Fibroblast of the conjunctiva (primary cell): ENCODE data around the gene SLC47A1.
"Not testable (repeated sequence)": the region's sequence is repeated elsewhere in the genome, so short reads cannot be mapped to it uniquely, and the experiment has no call there.

Experiments used
- DNase-seq: peaks from one replicate; pipeline ENCODE4 v3.0.0-alpha.2; 2010; ENCODE audit warnings: low read depth

SLC47A1 gene

DNA sequence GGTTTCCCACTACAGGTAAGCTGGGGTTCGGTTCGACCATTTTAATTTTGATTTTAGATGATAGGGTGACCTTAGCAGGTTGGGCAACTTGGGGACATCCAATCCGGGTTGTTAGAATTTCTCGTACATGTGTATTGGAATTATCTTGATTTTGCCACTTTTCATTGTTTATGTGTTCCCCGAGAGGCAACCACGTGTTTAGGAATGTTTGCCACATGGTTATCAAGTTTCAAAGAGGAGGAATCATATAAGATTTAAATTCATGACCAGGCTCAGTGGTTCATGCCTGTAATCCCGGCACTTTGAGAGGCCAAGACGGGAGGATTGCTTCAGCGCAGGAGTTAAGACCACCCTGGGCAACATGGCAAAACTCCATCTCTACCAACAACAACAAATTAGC is 10.0 kb upstream of the SLC47A1 start:
- no peak for DNase-seq

DNA sequence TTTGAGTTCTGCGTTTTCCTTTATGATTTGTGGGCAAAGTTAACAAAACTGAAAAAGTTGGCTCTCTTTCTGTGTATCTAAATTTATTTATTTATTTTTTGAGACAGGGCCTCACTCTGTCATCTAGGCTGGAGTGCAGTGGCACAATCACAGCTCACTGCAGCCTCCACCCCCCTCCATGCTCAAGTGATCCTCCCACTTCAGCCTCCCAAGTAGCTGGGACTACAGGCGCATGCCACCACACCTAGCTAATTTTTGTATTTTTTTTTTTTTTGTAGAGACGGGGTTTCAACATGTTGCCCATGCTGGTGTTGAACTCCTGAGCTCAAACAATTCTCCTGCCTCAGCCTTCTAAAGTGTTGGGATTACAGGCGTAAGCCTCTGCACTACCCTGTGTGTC is 6.7 kb upstream of the SLC47A1 start:
- not testable (repeated sequence) for DNase-seq

DNA sequence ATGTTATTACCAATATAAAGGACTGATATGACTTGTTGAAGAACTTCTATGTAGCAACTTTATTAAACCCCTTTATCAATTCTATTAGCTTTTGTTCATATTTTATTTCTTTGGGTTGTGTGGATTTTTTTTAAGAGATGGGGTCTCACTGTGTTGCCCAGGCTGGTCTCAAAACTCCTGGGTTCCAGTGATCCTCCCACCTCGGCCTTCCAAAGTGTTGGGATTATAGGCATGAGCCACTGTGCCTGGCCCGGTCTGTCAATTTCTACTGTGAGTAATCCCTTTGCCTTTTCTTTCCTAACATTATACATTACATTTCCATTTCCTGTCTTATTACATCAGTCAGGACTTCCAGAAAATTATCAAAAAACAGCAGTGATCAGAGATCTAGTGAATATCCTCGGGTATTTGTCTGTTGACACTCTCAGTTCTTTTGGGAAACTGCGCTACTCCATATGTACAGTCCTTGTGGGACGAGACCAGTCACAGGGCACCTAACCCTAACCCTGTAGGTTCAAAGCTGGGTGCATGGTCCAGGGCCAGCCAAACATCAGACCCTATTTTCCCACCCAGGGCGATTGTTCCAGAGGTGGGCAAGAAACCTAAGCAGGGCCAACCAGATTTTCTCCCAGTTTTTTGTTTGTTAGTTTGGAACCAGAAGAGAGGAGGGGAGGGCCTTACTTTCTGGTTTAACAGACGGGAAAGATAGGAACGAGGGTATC is 1.7 kb upstream of the SLC47A1 start:
- DNase-seq: no peak

DNA sequence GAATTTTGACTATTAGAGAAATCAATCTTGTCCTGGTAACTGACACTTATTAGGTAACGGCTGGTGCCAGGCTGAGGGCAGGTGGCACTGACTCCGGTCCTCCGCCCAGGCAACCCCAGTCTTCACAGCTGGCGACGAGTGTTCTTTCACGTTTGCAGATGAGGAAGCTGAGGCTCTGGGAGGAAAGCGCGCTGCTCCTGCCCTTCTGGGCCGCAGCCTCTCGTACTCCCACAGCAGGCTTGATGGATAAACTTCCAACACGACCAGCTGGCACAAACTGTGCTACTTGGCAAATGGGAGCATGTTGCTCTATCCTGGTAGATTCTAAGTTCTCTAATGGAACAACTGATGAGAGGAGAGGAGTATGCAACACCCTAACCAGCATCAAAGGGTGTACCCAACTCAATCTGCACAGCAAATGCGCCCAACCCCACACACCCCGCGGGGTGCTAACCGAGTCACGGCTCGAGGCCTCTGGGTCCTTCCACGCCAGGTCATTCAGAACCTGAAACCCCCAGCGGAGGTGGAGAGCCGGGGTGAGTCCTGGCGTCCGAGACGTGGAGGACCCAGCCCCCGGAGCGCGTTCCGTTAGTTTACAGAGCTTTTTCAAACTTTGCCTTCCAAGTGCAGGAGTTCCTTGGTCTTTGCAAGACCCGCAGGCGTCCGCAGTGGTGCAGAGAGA is 477 bp upstream of the SLC47A1 start:
- DNase-seq: no peak

DNA sequence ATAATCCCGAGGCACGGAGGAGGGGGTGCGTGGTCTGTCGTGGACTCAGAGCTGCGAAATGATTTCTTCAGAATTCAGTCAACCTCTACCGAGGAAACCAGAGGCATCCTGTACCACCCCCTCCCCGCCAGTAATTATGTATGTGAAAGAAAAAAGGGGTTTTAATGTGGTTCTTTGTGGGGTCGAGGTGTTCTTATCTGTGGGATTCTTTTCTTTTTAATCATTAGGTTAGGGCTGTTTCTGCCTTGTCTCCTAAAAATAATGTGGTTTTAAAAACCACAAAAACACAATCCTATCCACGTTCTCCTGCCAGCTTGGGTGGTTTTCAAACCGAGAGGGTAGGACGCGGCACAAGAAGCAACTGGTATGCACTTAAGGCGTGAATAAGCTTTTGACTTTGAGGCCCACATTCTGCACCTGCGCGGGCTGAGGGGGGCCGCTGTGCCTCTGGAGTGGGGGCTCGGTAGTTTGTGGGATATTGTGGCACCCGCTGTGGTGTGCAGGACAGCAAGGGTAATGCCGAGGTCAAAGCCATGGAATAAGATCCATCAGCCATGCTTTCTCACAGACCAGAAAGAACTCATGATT is 1.0 kb downstream of the SLC47A1 start:
- no peak for DNase-seq

DNA sequence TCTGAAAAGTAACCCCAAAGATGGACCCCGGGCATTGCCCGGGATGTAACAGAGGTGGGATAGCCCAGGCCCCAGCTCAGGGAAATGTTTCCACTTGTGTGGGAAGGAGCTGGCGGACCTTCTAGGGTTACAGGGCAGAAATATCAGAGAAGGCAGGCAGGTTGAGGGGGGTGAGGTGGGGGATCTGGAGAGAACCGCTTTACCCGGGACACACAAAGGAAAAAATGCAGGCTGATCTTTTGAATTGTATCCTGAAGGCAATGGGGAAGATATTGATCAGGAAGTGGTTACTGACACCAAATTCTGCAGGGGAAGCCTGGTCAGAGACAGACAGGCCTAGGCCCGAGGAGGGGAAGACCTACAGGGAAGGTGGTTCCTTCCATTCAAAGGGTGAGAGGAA is 3.5 kb downstream of the SLC47A1 start:
- DNase-seq: no peak

DNA sequence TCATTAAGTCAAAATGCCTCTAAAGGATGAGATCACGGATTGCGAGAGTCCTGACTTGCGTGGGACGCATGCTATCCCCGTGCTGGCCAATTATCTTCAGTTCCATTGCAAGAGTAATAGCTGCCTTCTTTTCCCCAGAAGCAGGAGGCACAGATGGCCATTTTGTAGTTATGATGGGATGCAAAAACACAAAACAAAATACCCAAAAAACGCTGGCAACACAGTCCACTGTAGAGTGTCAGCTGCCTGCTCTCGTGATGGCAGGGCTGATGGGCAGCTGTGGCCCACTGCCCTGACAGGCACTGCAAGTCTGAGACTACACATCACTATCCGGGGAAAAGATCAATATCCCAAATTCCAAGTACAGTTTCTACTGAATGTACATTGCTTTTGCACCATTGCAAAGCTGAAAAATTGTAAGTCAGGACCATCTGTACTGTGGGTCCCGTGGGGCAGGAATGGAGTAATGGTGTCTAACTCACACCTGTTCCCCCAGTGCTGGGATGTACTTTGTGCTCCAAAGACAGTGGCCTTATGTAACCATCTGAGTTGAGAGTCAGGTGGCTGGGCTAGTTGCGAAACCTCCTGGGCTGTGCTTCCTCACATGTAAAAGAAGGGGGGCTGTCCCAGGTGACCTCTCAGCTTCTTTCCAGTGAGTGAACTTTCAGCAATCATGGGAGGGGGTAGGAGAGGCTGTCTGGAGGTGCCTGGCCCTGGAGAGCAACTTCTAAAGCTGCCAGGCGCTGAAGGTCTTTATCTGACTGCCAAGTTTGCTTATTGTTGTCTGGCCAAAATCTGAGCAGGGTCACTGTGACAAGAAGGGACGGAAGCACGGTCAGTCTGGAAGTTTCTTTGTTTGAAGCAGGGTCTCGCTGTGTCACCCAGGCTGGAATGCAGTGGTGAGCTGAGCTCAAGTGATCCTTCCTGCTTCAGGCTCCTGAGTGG is 4.7 kb downstream of the SLC47A1 start:
- no peak for DNase-seq

DNA sequence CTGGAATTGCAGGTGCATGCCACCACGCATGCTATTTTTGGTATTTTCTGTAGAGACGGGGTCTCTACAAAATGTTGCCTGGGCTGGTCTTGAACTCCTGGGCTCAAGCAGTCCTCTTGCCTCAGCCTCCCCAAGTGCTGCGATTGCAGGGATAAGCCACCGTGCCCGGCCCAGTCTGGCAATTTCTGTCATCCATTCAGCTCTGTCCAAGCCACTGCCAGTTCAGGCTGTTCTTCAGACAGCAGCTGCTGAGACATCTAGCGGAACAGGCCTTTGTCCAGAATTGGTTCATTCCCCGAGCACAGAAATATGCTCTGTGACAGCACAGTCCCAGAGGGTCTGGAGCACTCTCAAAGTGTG is 5.4 kb downstream of the SLC47A1 start:
- no peak for DNase-seq

DNA sequence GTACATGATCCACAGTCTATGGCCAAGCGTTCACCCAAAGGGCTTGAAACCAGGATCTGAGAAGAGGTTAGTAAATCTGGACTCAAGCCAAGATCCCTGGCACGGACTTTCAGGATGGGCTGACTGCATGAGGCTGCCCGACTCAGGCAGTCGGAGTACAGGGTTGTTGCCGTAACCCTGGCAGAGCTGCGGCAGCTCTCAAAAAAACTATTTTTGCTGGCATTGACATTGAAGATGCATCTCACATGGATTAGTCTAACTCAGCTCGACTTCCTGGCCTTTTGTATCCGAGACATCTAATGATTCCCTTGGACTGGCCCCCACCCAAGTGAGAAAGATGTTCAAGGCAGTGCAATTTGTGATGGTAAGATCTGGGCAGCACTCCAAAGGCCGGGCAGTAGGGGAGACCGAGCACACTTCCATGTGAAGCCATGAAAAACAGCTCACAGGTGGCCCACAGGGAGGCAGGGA is 6.2 kb downstream of the SLC47A1 start:
- DNase-seq: no peak

DNA sequence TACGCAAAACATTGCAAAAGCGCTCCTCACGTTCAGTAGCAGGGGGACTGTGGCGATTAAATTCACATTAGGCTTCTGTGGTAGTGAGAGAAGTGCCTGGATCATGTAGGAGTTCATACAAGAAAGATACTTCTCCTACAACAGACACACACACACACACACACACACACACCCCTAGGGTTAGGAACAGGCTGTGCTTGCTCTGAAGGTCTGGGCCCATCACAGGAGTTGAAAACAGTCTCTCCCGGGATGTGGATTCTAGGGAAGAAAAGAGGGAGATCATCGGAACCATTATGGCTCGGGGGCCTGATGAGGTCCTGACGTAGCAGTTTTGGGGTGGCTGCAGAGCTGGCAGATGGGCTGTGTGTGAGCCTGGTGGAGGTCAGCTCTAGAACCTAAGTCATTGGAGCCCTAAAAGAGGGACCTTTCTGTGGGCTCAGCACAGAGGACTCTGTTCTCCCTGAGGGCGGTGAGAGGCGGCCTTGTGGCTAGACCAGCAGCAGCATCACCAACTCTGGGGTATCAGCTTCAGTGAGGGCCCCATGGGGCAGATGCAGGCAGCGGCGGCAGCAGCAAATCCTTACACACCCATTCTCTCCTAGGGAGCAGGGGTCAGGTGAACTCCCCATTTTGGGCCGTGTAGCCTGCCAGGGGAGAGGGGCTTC is 7.2 kb downstream of the SLC47A1 start:
- DNase-seq: no peak

DNA sequence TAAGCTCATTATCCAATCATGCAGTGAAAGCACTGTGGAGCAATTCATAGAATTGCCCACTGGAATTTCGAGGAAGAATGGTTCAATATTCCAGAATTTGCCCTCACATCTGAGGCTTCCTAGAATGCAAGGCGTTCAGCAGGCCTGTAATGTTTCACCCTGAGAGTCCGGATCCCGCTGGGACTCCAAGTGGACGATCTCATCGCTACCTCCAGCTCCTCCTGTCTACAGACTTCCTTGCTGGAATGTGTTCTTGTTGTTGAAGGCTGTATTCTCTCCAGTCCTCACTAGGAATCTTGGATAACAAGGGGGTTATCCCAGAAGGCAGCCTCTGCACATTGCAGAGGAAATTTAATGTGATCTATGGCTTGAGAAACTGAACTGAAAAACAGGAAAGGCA is 7.8 kb downstream of the SLC47A1 start:
- no peak for DNase-seq

DNA sequence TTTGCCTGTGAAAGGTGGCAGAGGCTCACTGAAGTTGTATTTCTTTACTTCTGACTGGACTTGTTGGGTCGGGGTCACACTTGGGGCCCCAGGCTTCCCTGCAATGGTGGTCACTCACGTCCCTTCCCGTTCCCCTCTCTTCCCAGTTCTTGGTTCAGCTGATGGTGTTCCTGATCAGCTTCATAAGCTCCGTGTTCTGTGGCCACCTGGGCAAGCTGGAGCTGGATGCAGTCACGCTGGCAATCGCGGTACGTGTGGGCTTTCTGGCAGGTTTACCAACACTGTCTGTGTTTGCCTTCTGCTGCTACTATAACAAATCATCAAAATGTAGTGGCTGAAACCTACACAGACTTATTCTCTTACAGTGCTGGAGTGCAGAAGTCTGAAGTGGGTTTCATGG is 8.6 kb downstream of the SLC47A1 start:
- no peak for DNase-seq

DNA sequence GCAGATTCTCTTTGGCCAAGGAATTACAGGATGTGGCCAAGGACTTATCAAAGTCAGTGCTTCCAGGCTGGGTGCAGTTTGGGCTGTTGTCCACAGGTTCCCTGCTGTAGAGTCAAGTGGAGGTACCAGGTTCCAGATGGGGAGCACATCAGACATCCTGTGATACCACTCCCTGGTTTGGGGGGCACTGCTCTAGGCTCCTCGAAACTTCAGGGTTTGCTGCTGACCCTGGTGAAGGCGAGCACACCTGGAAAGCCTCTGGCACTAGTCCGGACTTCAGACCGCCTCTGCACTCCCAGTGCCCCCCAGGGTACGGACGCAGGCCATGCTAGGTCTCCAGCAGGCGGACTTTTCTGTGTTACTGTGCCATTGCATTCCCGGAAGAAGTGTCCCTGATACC is 10.7 kb downstream of the SLC47A1 start:
- no peak for DNase-seq

DNA sequence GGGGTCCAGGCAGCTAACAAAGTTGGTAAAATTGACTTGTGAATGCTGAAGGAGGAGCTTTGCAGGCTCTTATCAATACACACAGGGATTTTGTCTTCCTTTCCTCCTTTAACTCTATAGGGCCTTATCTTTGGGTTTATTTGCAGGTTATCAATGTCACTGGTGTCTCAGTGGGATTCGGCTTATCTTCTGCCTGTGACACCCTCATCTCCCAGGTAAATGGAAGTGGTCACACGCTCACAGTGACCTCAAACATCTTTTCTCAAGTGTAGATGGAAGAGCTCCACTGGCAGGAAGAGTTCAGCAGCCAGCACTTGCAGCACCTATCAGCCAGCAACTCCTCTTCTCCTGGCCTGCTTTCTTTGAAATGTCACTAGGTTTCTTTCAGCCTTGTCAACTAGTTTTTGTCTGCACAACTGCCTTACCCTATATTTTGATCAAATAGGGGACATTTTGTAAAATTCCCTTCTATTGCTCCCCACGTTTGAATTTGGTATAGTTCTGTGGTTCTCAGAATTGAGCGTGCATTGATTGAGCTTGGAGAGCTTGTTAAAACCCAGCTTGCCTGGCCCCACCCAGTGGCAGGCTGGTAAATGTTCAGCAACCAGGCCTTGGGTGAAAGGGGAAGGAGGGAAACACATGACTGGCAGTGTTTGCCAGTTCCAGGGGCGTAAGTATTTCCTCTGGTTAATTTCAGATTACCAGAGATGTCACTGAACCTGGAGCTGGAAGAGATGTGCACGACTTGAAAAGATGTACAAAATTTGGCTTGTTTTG is 12.8 kb downstream of the SLC47A1 start:
- no peak for DNase-seq

DNA sequence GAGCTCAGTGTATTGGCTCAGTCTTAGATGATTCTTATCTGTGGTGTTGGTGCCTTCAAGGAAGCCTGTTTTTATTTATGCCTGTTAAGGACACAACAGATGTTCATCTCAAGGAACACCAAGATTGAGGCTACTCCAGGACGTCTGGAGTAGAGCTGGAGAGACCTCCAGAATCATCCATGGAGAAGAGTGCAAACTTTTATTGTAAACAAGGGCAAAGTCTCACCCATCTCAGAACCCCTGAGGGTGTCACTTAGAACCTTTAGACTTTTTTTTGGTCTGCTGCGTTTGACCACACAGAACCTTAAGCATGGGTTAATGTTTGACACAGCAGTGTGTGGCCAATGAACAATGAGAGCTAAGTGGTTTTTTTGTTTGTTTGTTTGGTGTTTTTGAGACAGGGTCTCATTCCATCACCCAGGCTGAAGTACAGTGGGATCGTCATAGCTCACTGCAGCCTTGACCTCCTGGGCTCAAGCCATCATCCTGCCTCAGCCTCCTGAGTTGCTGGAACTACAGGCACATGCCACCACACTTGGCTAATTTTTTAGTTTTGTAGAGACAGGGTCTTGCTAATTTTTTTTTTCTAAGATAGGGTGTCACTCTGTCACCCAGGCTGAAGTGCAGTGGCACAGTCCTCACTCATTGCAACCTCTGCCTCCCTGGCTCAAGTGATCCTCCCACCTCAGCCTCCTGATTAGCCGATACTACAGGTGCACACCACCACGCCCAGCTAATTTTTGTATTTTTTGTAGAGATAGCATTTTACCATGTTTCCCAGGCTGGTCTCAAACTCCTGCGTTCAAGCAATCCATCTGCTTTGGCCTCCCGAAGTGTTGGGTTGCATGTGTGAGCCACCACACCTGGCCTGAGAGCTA is 16.3 kb downstream of the SLC47A1 start:
- no peak for DNase-seq

DNA sequence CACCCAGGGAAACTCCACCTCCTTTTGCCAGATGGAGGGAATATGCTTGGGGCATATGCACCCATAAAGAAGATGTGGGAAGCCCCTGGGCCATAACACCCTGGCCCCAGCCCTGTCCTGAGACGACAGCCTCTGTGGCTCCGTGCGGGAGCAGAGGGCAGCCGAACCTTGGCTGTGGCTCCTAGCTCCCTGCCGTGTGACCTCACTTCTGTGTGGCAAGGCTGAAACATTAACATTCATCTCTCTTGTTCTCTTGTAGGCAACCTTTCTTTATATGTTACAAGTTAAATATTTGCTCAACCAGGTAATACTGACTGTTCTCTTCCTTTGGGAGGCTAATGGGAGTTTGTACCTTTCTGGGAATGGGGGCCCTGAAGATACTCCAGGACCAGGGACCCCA is 17.5 kb downstream of the SLC47A1 start:
- no peak for DNase-seq

DNA sequence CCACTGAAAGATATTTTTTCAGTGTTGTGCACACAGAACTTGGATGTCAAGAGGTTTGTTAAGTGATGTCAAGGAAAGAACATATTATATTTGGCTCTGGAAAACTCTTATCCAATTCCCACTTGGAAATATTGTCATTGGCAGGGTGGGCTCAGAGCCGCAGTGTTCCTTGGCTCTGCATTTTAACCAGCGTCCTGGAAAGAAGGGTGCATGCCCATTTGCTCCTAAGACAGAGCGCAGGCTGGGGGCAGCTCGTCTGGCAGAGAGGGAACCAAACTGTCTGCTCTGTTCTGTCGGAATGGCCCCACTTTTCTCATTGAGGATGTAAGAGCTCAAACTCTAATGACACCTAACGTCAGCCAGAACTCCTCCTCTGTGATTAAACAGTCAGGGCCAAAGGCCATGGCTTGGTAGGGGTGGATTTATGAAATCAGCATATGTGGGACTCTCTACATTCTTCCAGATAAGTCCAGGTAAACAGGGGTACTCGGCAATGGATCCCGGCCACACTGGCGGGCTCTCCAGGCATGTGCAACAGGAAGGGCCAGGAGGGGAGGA is 18.0 kb downstream of the SLC47A1 start:
- DNase-seq: no peak

DNA sequence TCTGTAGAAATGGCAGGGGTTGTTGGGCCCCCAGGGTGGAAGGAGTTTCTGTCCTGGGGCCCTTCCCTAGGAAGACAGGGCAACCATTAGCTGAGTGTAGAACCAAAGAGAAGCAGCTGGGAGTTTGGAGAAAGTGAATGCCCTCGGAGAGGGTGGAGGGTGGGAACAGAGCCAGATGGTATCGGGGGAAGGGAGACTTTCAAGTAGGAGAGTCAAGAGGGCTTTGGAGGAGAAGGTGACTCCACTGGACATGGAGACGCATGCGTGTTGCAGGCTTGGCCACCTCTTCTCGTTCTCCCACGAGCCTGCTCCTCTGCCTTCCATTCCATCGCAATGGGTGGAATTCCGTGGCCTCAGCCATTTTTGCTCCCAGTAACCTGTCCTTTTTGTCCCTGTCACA is 19.4 kb downstream of the SLC47A1 start:
- DNase-seq: no peak

DNA sequence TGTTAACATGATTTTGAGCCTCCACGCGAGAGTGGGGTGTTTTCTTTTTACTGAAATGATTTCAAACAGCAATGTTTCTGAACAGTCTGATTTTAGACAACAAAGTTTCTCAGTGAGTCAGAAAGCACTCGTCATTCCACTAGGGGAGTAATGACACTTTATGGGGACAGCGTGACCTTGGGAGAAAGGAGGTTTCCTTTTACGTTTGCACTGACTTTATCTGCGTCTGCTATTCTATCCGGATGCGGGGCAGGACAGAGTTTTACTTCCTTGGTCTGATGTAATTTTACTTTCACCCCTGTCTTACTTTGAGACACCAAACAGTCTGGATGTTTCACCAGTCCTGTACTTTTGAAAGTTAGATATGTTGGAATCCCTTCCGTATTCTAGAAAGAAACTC is 20.7 kb downstream of the SLC47A1 start:
- no peak for DNase-seq

DNA sequence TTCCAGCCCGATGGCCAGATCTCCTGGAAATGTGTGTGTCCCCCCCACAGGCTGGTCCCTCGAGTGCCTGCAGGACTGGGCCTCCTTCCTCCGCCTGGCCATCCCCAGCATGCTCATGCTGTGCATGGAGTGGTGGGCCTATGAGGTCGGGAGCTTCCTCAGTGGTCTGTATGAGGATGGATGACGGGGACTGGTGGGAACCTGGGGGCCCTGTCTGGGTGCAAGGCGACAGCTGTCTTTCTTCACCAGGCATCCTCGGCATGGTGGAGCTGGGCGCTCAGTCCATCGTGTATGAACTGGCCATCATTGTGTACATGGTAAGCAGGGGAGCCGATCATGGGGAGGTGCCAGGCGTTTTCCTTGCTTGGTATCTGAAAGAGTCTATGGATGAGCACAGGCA is 22.1 kb downstream of the SLC47A1 start:
- no peak for DNase-seq
